ENCODE results near the gene PARVB. TPM values are rescaled to one million over a fixed set of nuclear protein-coding genes. Genes with fewer than 3 reads are reported as not detected.

PARVB gene
- total RNA-seq, 2 experiments from 2014 or later: 71.4 to 71.5 TPM

GRCh38 chr22:44201665-44202064 lies 177.6 kb downstream of the PARVB start:
- Mint-ChIP-seq H3K4me1 (peaks cover 7% of the 10 kb centered on the region), H3K9me3 (no peaks in the 10 kb centered on the region), H3K36me3 (peaks cover 15% of the 10 kb centered on the region), H3K27me3 (no peaks in the 10 kb centered on the region), H3K27ac (no peak overlapping the region), H3K4me3 (no peak overlapping the region)
- no peak for DNase-seq

GRCh38 chr22:44202261-44202789 lies 178.2 kb downstream of the PARVB start:
- Mint-ChIP-seq H3K9me3 (no peaks in the 10 kb centered on the region), H3K4me1 (peaks cover 7% of the 10 kb centered on the region), H3K27me3 (no peaks in the 10 kb centered on the region), H3K36me3 (peaks cover 17% of the 10 kb centered on the region), H3K4me3 (no peak overlapping the region), H3K27ac (no peak overlapping the region)
- no peak for DNase-seq

GRCh38 chr22:44203203-44203602 lies 179.1 kb downstream of the PARVB start:
- Mint-ChIP-seq H3K4me3 (no peak overlapping the region), H3K4me1 (peaks cover 9% of the 10 kb centered on the region), H3K27ac (no peak overlapping the region), H3K27me3 (no peaks in the 10 kb centered on the region), H3K9me3 (no peaks in the 10 kb centered on the region), H3K36me3 (peaks cover 22% of the 10 kb centered on the region)
- no peak for DNase-seq

- Mint-ChIP-seq H3K9me3 (peaks cover 8% of the 10 kb centered on the region), H3K27me3 (no peaks in the 10 kb centered on the region), H3K4me3 (no peak overlapping the region), H3K36me3 (peaks cover 22% of the 10 kb centered on the region), H3K27ac (no peak overlapping the region), H3K4me1 (peaks cover 9% of the 10 kb centered on the region)
- no peak for DNase-seq
Observed at GRCh38 chr22:44204739-44205515, 180.8 kb downstream of the PARVB start.

GRCh38 chr22:44205516-44206329 lies 181.6 kb downstream of the PARVB start:
- Mint-ChIP-seq H3K4me1 (peaks cover 5% of the 10 kb centered on the region), H3K36me3 (peaks cover 25% of the 10 kb centered on the region), H3K4me3 (no peak overlapping the region), H3K9me3 (peaks cover 10% of the 10 kb centered on the region), H3K27ac (no peak overlapping the region), H3K27me3 (no peaks in the 10 kb centered on the region)
- no peak for DNase-seq

GRCh38 chr22:44206330-44206645 lies 182.2 kb downstream of the PARVB start:
- H3K4me3 Mint-ChIP-seq: no peak overlapping the region
- peaks cover 25% of the 10 kb centered on the region for H3K36me3 Mint-ChIP-seq
- no peak overlapping the region for H3K27ac Mint-ChIP-seq
- H3K27me3 Mint-ChIP-seq: no peaks in the 10 kb centered on the region
- peaks cover 14% of the 10 kb centered on the region for H3K9me3 Mint-ChIP-seq
- peaks cover 3% of the 10 kb centered on the region for H3K4me1 Mint-ChIP-seq
- DNase-seq: no peak

- DNase-seq: no peak
- H3K9me3 Mint-ChIP-seq: peaks cover 14% of the 10 kb centered on the region
- H3K27ac Mint-ChIP-seq: no peak overlapping the region
- H3K4me1 Mint-ChIP-seq: peaks cover 3% of the 10 kb centered on the region
- H3K36me3 Mint-ChIP-seq: peaks cover 29% of the 10 kb centered on the region
- H3K4me3 Mint-ChIP-seq: no peak overlapping the region
- H3K27me3 Mint-ChIP-seq: no peaks in the 10 kb centered on the region
Observed at GRCh38 chr22:44206696-44207095, 182.6 kb downstream of the PARVB start.

- Mint-ChIP-seq H3K4me3 (no peak overlapping the region), H3K27ac (no peak overlapping the region), H3K9me3 (peaks cover 14% of the 10 kb centered on the region), H3K4me1 (peaks cover 3% of the 10 kb centered on the region), H3K27me3 (no peaks in the 10 kb centered on the region), H3K36me3 (peaks cover 31% of the 10 kb centered on the region)
- no peak for DNase-seq
Observed at GRCh38 chr22:44207173-44207980, 183.3 kb downstream of the PARVB start.

GRCh38 chr22:44207981-44208317 lies 183.8 kb downstream of the PARVB start:
- H3K27me3 Mint-ChIP-seq: no peaks in the 10 kb centered on the region
- peaks cover 31% of the 10 kb centered on the region for H3K36me3 Mint-ChIP-seq
- H3K9me3 Mint-ChIP-seq: peaks cover 14% of the 10 kb centered on the region
- no peak for DNase-seq
- H3K4me1 Mint-ChIP-seq: peaks cover 3% of the 10 kb centered on the region
- H3K27ac Mint-ChIP-seq: no peak overlapping the region
- H3K4me3 Mint-ChIP-seq: no peak overlapping the region

- Mint-ChIP-seq H3K4me1 (peaks cover 3% of the 10 kb centered on the region), H3K4me3 (no peak overlapping the region), H3K9me3 (peaks cover 14% of the 10 kb centered on the region), H3K27me3 (no peaks in the 10 kb centered on the region), H3K27ac (no peak overlapping the region), H3K36me3 (peaks cover 31% of the 10 kb centered on the region)
- DNase-seq: no peak
Observed at GRCh38 chr22:44209343-44209742, 185.2 kb downstream of the PARVB start.

GRCh38 chr22:44210722-44211121 lies 186.6 kb downstream of the PARVB start:
- no peak for DNase-seq
- Mint-ChIP-seq H3K27ac (no peak overlapping the region), H3K9me3 (peaks cover 14% of the 10 kb centered on the region), H3K4me1 (peaks cover 3% of the 10 kb centered on the region), H3K27me3 (no peaks in the 10 kb centered on the region), H3K4me3 (no peak overlapping the region), H3K36me3 (peaks cover 31% of the 10 kb centered on the region)

GRCh38 chr22:44211256-44211945 lies 187.3 kb downstream of the PARVB start:
- Mint-ChIP-seq H3K9me3 (peaks cover 14% of the 10 kb centered on the region), H3K27me3 (no peaks in the 10 kb centered on the region), H3K4me1 (peaks cover 3% of the 10 kb centered on the region), H3K36me3 (peaks cover 31% of the 10 kb centered on the region), H3K4me3 (no peak overlapping the region), H3K27ac (no peak overlapping the region)
- DNase-seq: no peak

GRCh38 chr22:44211946-44212930 lies 188.1 kb downstream of the PARVB start:
- H3K27me3 Mint-ChIP-seq: no peaks in the 10 kb centered on the region

More at GRCh38 chr22:44211946-44212930, 188.1 kb downstream of the PARVB start:
- DNase-seq: no peak
- H3K9me3 Mint-ChIP-seq: peaks cover 14% of the 10 kb centered on the region
- H3K4me1 Mint-ChIP-seq: peaks cover 3% of the 10 kb centered on the region
- peaks cover 29% of the 10 kb centered on the region for H3K36me3 Mint-ChIP-seq
- H3K4me3 Mint-ChIP-seq: no peak overlapping the region
- H3K27ac Mint-ChIP-seq: no peak overlapping the region

All from activated naive CD8-positive, alpha-beta T cell treated with anti-CD3 and anti-CD28 coated beads for 36 hours (primary cell).